ENCODE measurements around the gene STK32B. TPM values are rescaled to one million over a fixed set of nuclear protein-coding genes. Genes with fewer than 3 reads are reported as not detected.

STK32B gene
- total and polyA plus RNA-seq, 2 of the 4 experiments (the other 2 are of a cell fraction) = 5.5 to 6.3 TPM

DNA sequence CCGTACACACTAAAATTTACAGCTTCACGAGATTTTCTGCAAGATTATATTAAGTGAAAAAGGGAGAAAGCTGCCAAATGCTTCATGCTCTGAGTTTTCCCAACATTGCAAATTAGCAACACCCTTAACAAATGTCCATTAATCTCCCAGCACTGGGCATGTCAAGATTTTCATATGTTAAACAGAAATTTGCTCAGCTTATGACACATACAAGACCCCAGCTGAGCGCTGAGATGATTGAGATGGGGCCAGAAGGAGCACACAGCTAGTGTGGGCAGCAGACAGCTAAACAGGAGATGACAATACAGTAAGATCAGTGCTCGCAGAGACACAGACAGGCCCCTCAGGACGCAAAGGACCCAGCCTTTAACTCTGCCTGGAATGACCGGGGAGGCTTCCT, 208.8 kb downstream of the STK32B start:
- no TSS peak for BruUV-seq (replicated peaks)
- DNase-seq (no peak), ATAC-seq (ENCODE audit: low read depth) (no peak)
- H3K9me1 ChIP-seq (ENCODE audit: insufficient read depth, low read length) = no peaks in the 10 kb centered on the region
- H3K36me3 ChIP-seq (ENCODE audit: control insufficient read depth, insufficient read depth, low read length) = no peaks in the 10 kb centered on the region
- H3K9ac ChIP-seq (ENCODE audit: low read depth, low read length) = no peak overlapping the region
- no peaks in the 10 kb centered on the region for H3K79me1 ChIP-seq (ENCODE audit: low read depth in 1 of 2, low read length in 2 of 2)
- in situ Hi-C loops (cut with MboI; ENCODE audit: low sequenced_read_pairs) (no loop called here), intact Hi-C loops (cut with micrococcal nuclease) (no loop called here), dilution Hi-C loops (cut with HindIII; ENCODE audit: low sequenced_read_pairs, unreplicated experiment) (no loop called here)
- no peak overlapping the region for H3K23ac ChIP-seq (ENCODE audit: low read depth, low read length)
- WGBS, 2 experiments (ENCODE audit: extremely low coverage in 2 of 2, insufficient read length in 1 of 2) = no CpG with 5 or more reads among the region's 6 CpGs
- no peak overlapping the region for H2BK20ac ChIP-seq (ENCODE audit: low read depth, low read length)
- no peak overlapping the region for H2AK9ac ChIP-seq (replicated peaks; ENCODE audit: low read depth, low read length, poor library complexity)
- H3K4me2 ChIP-seq (ENCODE audit: low read depth, low read length) = no peak overlapping the region
- no peak overlapping the region for H4K8ac ChIP-seq (ENCODE audit: low read depth in 2 of 2, low read length in 2 of 2)
- no peaks in the 10 kb centered on the region for H3K4me1 ChIP-seq (ENCODE audit: control insufficient read depth, insufficient read depth, low read length)
- ChIA-PET POLR2A (ENCODE audit: unreplicated experiment) (no interaction called here), CTCF (no interaction called here)
- no peak overlapping the region for H2BK5ac ChIP-seq (ENCODE audit: low read depth, low read length, poor library complexity, severe bottlenecking)
- H3K27ac ChIP-seq (ENCODE audit: insufficient read depth, low read length) = no peak overlapping the region
- no peak overlapping the region for H4K5ac ChIP-seq (ENCODE audit: low read depth, low read length)
- H4K91ac ChIP-seq (ENCODE audit: insufficient read depth, low read depth, low read length) = no peak overlapping the region
- H2AK5ac ChIP-seq (ENCODE audit: low read depth, low read length) = no peak overlapping the region
- H3K14ac ChIP-seq (replicated peaks; ENCODE audit: low read depth, low read length) = no peak overlapping the region
- H2AFZ ChIP-seq (replicated peaks; ENCODE audit: low read length, poor library complexity) = no peak overlapping the region
- H2BK120ac ChIP-seq (ENCODE audit: low read depth, low read length) = no peak overlapping the region
- H3K18ac ChIP-seq (ENCODE audit: low read depth, low read length) = no peak overlapping the region
- TF ChIP-seq MAZ (IDR thresholded peaks at IDR 0.05; ENCODE audit: borderline replicate concordance, low read depth, low read length) (no peak), RAD21 (IDR thresholded peaks at IDR 0.05; ENCODE audit: low read length) (no peak), NFE2L2 (IDR thresholded peaks at IDR 0.05; ENCODE audit: low read depth, low read length) (no peak), POLR2A (IDR thresholded peaks at IDR 0.05; ENCODE audit: low read depth, low read length) (no peak), CEBPB (IDR thresholded peaks at IDR 0.05; ENCODE audit: low read depth, low read length) (no peak)
- TF ChIP-seq, protein P1, sequence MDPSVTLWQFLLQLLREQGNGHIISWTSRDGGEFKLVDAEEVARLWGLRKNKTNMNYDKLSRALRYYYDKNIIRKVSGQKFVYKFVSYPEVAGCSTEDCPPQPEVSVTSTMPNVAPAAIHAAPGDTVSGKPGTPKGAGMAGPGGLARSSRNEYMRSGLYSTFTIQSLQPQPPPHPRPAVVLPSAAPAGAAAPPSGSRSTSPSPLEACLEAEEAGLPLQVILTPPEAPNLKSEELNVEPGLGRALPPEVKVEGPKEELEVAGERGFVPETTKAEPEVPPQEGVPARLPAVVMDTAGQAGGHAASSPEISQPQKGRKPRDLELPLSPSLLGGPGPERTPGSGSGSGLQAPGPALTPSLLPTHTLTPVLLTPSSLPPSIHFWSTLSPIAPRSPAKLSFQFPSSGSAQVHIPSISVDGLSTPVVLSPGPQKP (IDR thresholded peaks at IDR 0.05; ENCODE audit: borderline replicate concordance, low read depth, low read length) = no peak
- TF ChIP-seq, protein P2, sequence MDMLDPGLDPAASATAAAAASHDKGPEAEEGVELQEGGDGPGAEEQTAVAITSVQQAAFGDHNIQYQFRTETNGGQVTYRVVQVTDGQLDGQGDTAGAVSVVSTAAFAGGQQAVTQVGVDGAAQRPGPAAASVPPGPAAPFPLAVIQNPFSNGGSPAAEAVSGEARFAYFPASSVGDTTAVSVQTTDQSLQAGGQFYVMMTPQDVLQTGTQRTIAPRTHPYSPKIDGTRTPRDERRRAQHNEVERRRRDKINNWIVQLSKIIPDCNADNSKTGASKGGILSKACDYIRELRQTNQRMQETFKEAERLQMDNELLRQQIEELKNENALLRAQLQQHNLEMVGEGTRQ (IDR thresholded peaks at IDR 0.05; ENCODE audit: low read depth, low read length) = no peak
- H3K4ac ChIP-seq (ENCODE audit: low read depth, low read length) = no peak overlapping the region
- no peaks in the 10 kb centered on the region for H3K27me3 ChIP-seq (ENCODE audit: control insufficient read depth, insufficient read depth, low read length)
- no peaks in the 10 kb centered on the region; the same call in 1 of the 2 replicates for H4K20me1 ChIP-seq (ENCODE audit: insufficient read depth, low read length)
- no peak overlapping the region for H3K4me3 ChIP-seq (ENCODE audit: insufficient read depth, low read depth, low read length)
- no peaks in the 10 kb centered on the region for H3K9me3 ChIP-seq (ENCODE audit: control insufficient read depth, insufficient read depth, low read length)
- no peak overlapping the region for H3K56ac ChIP-seq (ENCODE audit: extremely low read depth, insufficient read depth, low read length)
- H2BK15ac ChIP-seq (ENCODE audit: low read depth, low read length) = no peak overlapping the region
